ENCODE measurements around the gene SHISAL2A. TPM values are rescaled to one million over a fixed set of nuclear protein-coding genes. Genes with fewer than 3 reads are reported as not detected.

SHISAL2A gene
- total and polyA plus RNA-seq, 2 donors (not counting 3 experiments of a cell fraction or from before 2014, with no cell fraction given), result not detected

- H3K9me3 ChIP-seq (replicated peaks; ENCODE audit: control insufficient read depth, insufficient read depth, low read length), result no peaks in the 10 kb centered on the region
- CTCF ChIA-PET, result no interaction called here
- no peak overlapping the region for H3K27ac ChIP-seq (ENCODE audit: insufficient read depth, low read depth, low read length)
- peaks cover 10 to 21% of the 10 kb centered on the region in 2 experiments for H3K27me3 ChIP-seq (ENCODE audit: control insufficient read depth in 2 of 2, insufficient read depth in 2 of 2, low read length in 2 of 2)
- H3K4me2 ChIP-seq (ENCODE audit: insufficient read depth, low read length), result no peak overlapping the region
- no peak for FAIRE-seq
- intact Hi-C loops (cut with micrococcal nuclease), result no loop called here
- no peak overlapping the region for H3K4me3 ChIP-seq (replicated peaks in 1 of 3; ENCODE audit: insufficient read depth in 1 of 3, low read depth in 1 of 3, low read length in 3 of 3)
- no peak overlapping the region for H3K9ac ChIP-seq (replicated peaks; ENCODE audit: extremely low read depth, insufficient read depth, low read length)
- H3K79me2 ChIP-seq (ENCODE audit: control insufficient read depth, insufficient read depth, low read length), result no peaks in the 10 kb centered on the region
- TF ChIP-seq MYC (IDR thresholded peaks at IDR 0.05; ENCODE audit: low read depth, low read length), result no peak
- TF ChIP-seq POLR2AphosphoS5 (IDR thresholded peaks at IDR 0.05; ENCODE audit: insufficient read depth, low read depth, low read length), result no peak
- TF ChIP-seq MAX (IDR thresholded peaks at IDR 0.05; ENCODE audit: insufficient read depth, insufficient read length), result no peak
- no peak for TF ChIP-seq EZH2 (IDR thresholded peaks at IDR 0.05; ENCODE audit: borderline replicate concordance, low read depth, low read length, severe bottlenecking)
- TF ChIP-seq POLR2A (IDR thresholded peaks at IDR 0.05; ENCODE audit: low read depth, low read length), result no peak
- no peak for TF ChIP-seq CTCF (IDR thresholded peaks at IDR 0.05; ENCODE audit: extremely low read depth in 1 of 2, insufficient read depth in 1 of 2, low read depth in 1 of 2, low read length in 2 of 2)
- TF ChIP-seq JUN (IDR thresholded peaks at IDR 0.05; ENCODE audit: borderline replicate concordance, insufficient read depth, insufficient read length, low read depth), result no peak
- TF ChIP-seq GATA2 (IDR thresholded peaks at IDR 0.05; ENCODE audit: insufficient read depth, insufficient read length, low read depth, low read length), result no peak
- no peak for TF ChIP-seq FOS (IDR thresholded peaks at IDR 0.05; ENCODE audit: borderline replicate concordance, insufficient read depth, low read length)
- no peaks in the 10 kb centered on the region for H4K20me1 ChIP-seq (replicated peaks; ENCODE audit: control insufficient read depth, extremely low read depth, insufficient read depth, low read length)
- no peaks in the 10 kb centered on the region for H3K36me3 ChIP-seq (ENCODE audit: control insufficient read depth in 2 of 2, extremely low read depth in 1 of 2, insufficient read depth in 2 of 2, low read length in 2 of 2)
- DNase-seq (ENCODE audit: low read depth, low spot score), result no peak
- H3K4me1 ChIP-seq (ENCODE audit: control insufficient read depth, extremely low read depth, insufficient read depth, low read length), result no peaks in the 10 kb centered on the region
- H2AFZ ChIP-seq (ENCODE audit: low read depth, low read length), result no peak overlapping the region
- dilution Hi-C loops (cut with MboI; ENCODE audit: extremely low pct_ligation_motif_present, low sequenced_read_pairs), result no loop called here
- BruUV-seq (replicated peaks), result no TSS peak
- no peaks in the 10 kb centered on the region for H3K9me1 ChIP-seq (replicated peaks; ENCODE audit: control insufficient read depth, extremely low read depth, insufficient read depth, low read length)
- POLR2A ChIA-PET, result no interaction called here
These were observed 44.4 kb upstream of the SHISAL2A start for GRCh38 chr1:52588535-52588934.

Measured in endothelial cell of umbilical vein (primary cell).